Spinal cord (tissue), 10 donors: Measurements from ENCODE around the gene PRAMEF1. TPM values are rescaled to one million over a fixed set of nuclear protein-coding genes. Genes with fewer than 3 reads are reported as not detected.
"Not testable (repeated sequence)": the region's sequence is repeated elsewhere in the genome, so short reads cannot be mapped to it uniquely, and the experiment has no call there.

ENCODE experiments used
- DNase-seq, 6 donors: peaks; one replicate each; pipeline versions ENCODE4 v3.0.0 to v3.0.0-alpha.2; 2013 to 2015; ENCODE audit warnings: low spot score in 6 of 6, low read depth in 4 of 6
- H3K27ac ChIP-seq: one replicate; pipeline ENCODE4 v1.5.1; 2013; ENCODE audit warnings: low read depth, low read length, control low read depth
- H3K27me3 ChIP-seq: one replicate; pipeline ENCODE4 v1.6.1; 2013; ENCODE audit warnings: low read length; ENCODE audit not compliant: control insufficient read depth, insufficient read depth
- H3K36me3 ChIP-seq: one replicate; pipeline ENCODE4 v1.6.1; 2013; ENCODE audit warnings: low read length; ENCODE audit not compliant: control insufficient read depth, insufficient read depth
- H3K4me1 ChIP-seq: one replicate; pipeline ENCODE4 v1.6.1; 2013; ENCODE audit warnings: low read length; ENCODE audit not compliant: control insufficient read depth, insufficient read depth
- H3K4me3 ChIP-seq: one replicate; pipeline ENCODE4 v1.5.1; 2013; ENCODE audit warnings: low read depth, low read length, control low read depth
- H3K9me3 ChIP-seq: one replicate; pipeline ENCODE4 v1.6.1; 2013; ENCODE audit warnings: low read length; ENCODE audit not compliant: control insufficient read depth, insufficient read depth
- WGBS: methylation state at CpG from one replicate; pipeline ENCODE4 v1.1.5; 2013; ENCODE audit warnings: missing lambda C conversion rate; ENCODE audit not compliant: insufficient coverage; 5-methylcytosine and 5-hydroxymethylcytosine counted together
- polyA plus RNA-seq, 2 donors: library from polyadenylated mRNA; unstranded; fragments of 120-200 nt; gene quantifications; one replicate each; pipeline ENCODE4 v1.2.1, GENCODE V29; 2013; ENCODE audit not compliant: insufficient read length in 2 of 2
- total RNA-seq, 2 donors: library from RNA; depleted of rRNA in 1 of 2; stranded (reverse); fragments of 120-200 nt in 1 of 2; fragments of >200 nt in 1 of 2; gene quantifications; one replicate each; pipeline versions ENCODE4 v1.2.3 to v1.2.4, GENCODE V29; 2013 to 2014
- donor health status: healthy.

Gene PRAMEF1
- total and polyA plus RNA-seq, 4 donors, result not detected

- Histone ChIP-seq H3K27me3 (no peaks in the 10 kb centered on the region), H3K4me1 (no peaks in the 10 kb centered on the region), H3K27ac (no peak overlapping the region), H3K36me3 (no peaks in the 10 kb centered on the region), H3K9me3 (no peaks in the 10 kb centered on the region), H3K4me3 (no peak overlapping the region)
- no CpG with 5 or more reads among the region's 2 CpGs for WGBS
- no peak for DNase-seq
These were observed 8.5 kb downstream of the PRAMEF1 start for GRCh38 chr1:12799730-12800129.

GRCh38 chr1:12809933-12810332 is 18.7 kb downstream of the PRAMEF1 start:
- no peaks in the 10 kb centered on the region for H3K27me3 ChIP-seq
- no peaks in the 10 kb centered on the region for H3K9me3 ChIP-seq
- no peaks in the 10 kb centered on the region for H3K36me3 ChIP-seq
- H3K4me3 ChIP-seq, result no peak overlapping the region
- 100% methylated on average over 1 of the region's 1 CpG for WGBS
- no peak for DNase-seq
- no peak overlapping the region for H3K27ac ChIP-seq
- no peaks in the 10 kb centered on the region for H3K4me1 ChIP-seq

GRCh38 chr1:12810691-12811408 is 19.7 kb downstream of the PRAMEF1 start:
- Histone ChIP-seq H3K27ac (no peak overlapping the region), H3K9me3 (no peaks in the 10 kb centered on the region), H3K36me3 (no peaks in the 10 kb centered on the region), H3K4me3 (no peak overlapping the region), H3K4me1 (no peaks in the 10 kb centered on the region), H3K27me3 (no peaks in the 10 kb centered on the region)
- 76% methylated on average over 5 of the region's 5 CpGs for WGBS
- DNase-seq, result no peak

GRCh38 chr1:12811409-12811784 is 20.2 kb downstream of the PRAMEF1 start:
- no peaks in the 10 kb centered on the region for H3K27me3 ChIP-seq
- no peaks in the 10 kb centered on the region for H3K4me1 ChIP-seq
- H3K9me3 ChIP-seq, result no peaks in the 10 kb centered on the region
- DNase-seq, result no peak
- H3K4me3 ChIP-seq, result no peak overlapping the region
- 100% methylated on average over 1 of the region's 2 CpGs for WGBS
- no peak overlapping the region for H3K27ac ChIP-seq
- no peaks in the 10 kb centered on the region for H3K36me3 ChIP-seq

GRCh38 chr1:12819061-12819460 is 27.9 kb downstream of the PRAMEF1 start:
- WGBS, result 87% methylated on average over 5 of the region's 6 CpGs
- DNase-seq, H3K9me3 ChIP-seq, H3K4me1 ChIP-seq, H3K4me3 ChIP-seq, H3K27me3 ChIP-seq, H3K27ac ChIP-seq, H3K36me3 ChIP-seq: not testable (repeated sequence)

GRCh38 chr1:12831310-12831709 is 40.1 kb downstream of the PRAMEF1 start, which contains the start of gene PRAMEF11:
PRAMEF11 (minus strand) TSS chr1:12831410; CDS start chr1:12828789, 2,621 bp downstream.
- DNase-seq, H3K27ac ChIP-seq, H3K4me1 ChIP-seq, H3K27me3 ChIP-seq, H3K9me3 ChIP-seq, H3K4me3 ChIP-seq, H3K36me3 ChIP-seq: not testable (repeated sequence)
- 67% methylated on average over 1 of the region's 3 CpGs for WGBS

- H3K36me3 ChIP-seq, H3K4me1 ChIP-seq, H3K4me3 ChIP-seq, H3K27me3 ChIP-seq, DNase-seq, H3K27ac ChIP-seq, H3K9me3 ChIP-seq: not testable (repeated sequence)
- WGBS, result 67% methylated on average over 1 of the region's 2 CpGs
These were observed 42.1 kb downstream of the PRAMEF1 start for GRCh38 chr1:12833251-12833650.

Other genes with a start within 250 kb of the PRAMEF1 start
- 100 to 1,000 TPM in 1 of 2 donors, 10 to 100 TPM in 1; 79.5 to 160 TPM for gene DHRS3, start 173.2 kb upstream of the PRAMEF1 start, total RNA-seq
- 10 to 100 TPM; 22.1 to 67.2 TPM for gene DHRS3, start 173.2 kb upstream of the PRAMEF1 start, polyA plus RNA-seq
- gene AADACL4, start 147.3 kb upstream of the PRAMEF1 start, total RNA-seq, result under 1 TPM in 1 of 2 donors, not detected in 1; 0.11 TPM
- gene AADACL4, start 147.3 kb upstream of the PRAMEF1 start, polyA plus RNA-seq, result not detected
- not detected for gene AADACL3, start 75.3 kb upstream of the PRAMEF1 start, total RNA-seq
- not detected for gene AADACL3, start 75.3 kb upstream of the PRAMEF1 start, polyA plus RNA-seq
- gene CFAP107, start 45.2 kb upstream of the PRAMEF1 start, total RNA-seq, result 1 to 10 TPM in 1 of 2 donors, under 1 TPM in 1; 0.69 to 2.3 TPM
- 1 to 10 TPM; 7.0 to 7.5 TPM for gene CFAP107, start 45.2 kb upstream of the PRAMEF1 start, polyA plus RNA-seq
- gene PRAMEF12, start 17.7 kb upstream of the PRAMEF1 start, total RNA-seq, result not detected
- gene PRAMEF12, start 17.7 kb upstream of the PRAMEF1 start, polyA plus RNA-seq, result under 1 TPM; 0.14 to 0.15 TPM
- not detected for gene PRAMEF11, start 40.0 kb downstream of the PRAMEF1 start, total RNA-seq
- gene PRAMEF11, start 40.0 kb downstream of the PRAMEF1 start, polyA plus RNA-seq, result not detected
- gene HNRNPCL1, start 57.3 kb downstream of the PRAMEF1 start, total RNA-seq, result not detected
- not detected for gene HNRNPCL1, start 57.3 kb downstream of the PRAMEF1 start, polyA plus RNA-seq
- not detected for gene PRAMEF2, start 65.7 kb downstream of the PRAMEF1 start, total RNA-seq
- not detected for gene PRAMEF2, start 65.7 kb downstream of the PRAMEF1 start, polyA plus RNA-seq
- not detected for gene PRAMEF4, start 94.8 kb downstream of the PRAMEF1 start, total RNA-seq
- gene PRAMEF4, start 94.8 kb downstream of the PRAMEF1 start, polyA plus RNA-seq, result not detected
- gene PRAMEF10, start 106.9 kb downstream of the PRAMEF1 start, total RNA-seq, result not detected
- not detected for gene PRAMEF10, start 106.9 kb downstream of the PRAMEF1 start, polyA plus RNA-seq
- gene PRAMEF7, start 125.2 kb downstream of the PRAMEF1 start, total RNA-seq, result not detected
- not detected for gene PRAMEF7, start 125.2 kb downstream of the PRAMEF1 start, polyA plus RNA-seq
- not detected for gene PRAMEF6, start 156.2 kb downstream of the PRAMEF1 start, total RNA-seq
- not detected for gene PRAMEF6, start 156.2 kb downstream of the PRAMEF1 start, polyA plus RNA-seq